Measurements from ENCODE around the gene HSD17B7.

The HSD17B7 gene

GRCh38 chr1:162859191-162859590 is 68.7 kb downstream of the HSD17B7 start:
- DNase-seq (ENCODE audit: low read depth), result no peak

- DNase-seq (ENCODE audit: low read depth), result no peak
Measured at GRCh38 chr1:162861101-162861500, 70.6 kb downstream of the HSD17B7 start, which contains the start of gene CCDC190. CCDC190 (minus strand) TSS chr1:162861175; CDS start chr1:162859646, 1,529 bp downstream.

- DNase-seq (ENCODE audit: low read depth), result no peak
Measured at GRCh38 chr1:162861625-162862024, 71.1 kb downstream of the HSD17B7 start.
